Hepatocyte (in vitro differentiated cells): ENCODE data around the gene CALD1. TPM values are rescaled to one million over a fixed set of nuclear protein-coding genes. Genes with fewer than 3 reads are reported as not detected.

ENCODE experiments used
- DNase-seq: peaks from one replicate; pipeline ENCODE4 v3.0.0-alpha.2; 2016; ENCODE audit warnings: low spot score
- H2AFZ ChIP-seq: fragments of 200-600 bp; sonication (generic); 2 replicates; pipeline ENCODE4 v1.6.0; 2016; ENCODE audit warnings: antibody characterized with exemption, mild to moderate bottlenecking
- H3K27ac ChIP-seq: fragments of 200-600 bp; sonication (generic); 2 replicates; pipeline ENCODE4 v1.5.1; 2016; ENCODE audit warnings: mild to moderate bottlenecking
- H3K27me3 ChIP-seq: fragments of 200-600 bp; sonication (generic); 2 replicates; pipeline ENCODE4 v1.6.1; 2016
- H3K36me3 ChIP-seq: fragments of 200-600 bp; sonication (generic); replicated peaks from 2 replicates; pipeline ENCODE4 v1.5.1; 2016; ENCODE audit warnings: low read depth; ENCODE audit not compliant: insufficient read depth
- H3K4me1 ChIP-seq: fragments of 200-600 bp; sonication (generic); 2 replicates; pipeline ENCODE4 v1.5.1; 2016; ENCODE audit warnings: mild to moderate bottlenecking, moderate library complexity; ENCODE audit not compliant: insufficient read depth
- H3K4me2 ChIP-seq: fragments of 200-600 bp; sonication (generic); 2 replicates; pipeline ENCODE4 v1.6.0; 2016
- H3K4me3 ChIP-seq: fragments of 200-600 bp; sonication (generic); 2 replicates; pipeline ENCODE4 v1.5.1; 2016; ENCODE audit warnings: mild to moderate bottlenecking
- H3K79me2 ChIP-seq: fragments of 200-600 bp; sonication (generic); 2 replicates; pipeline ENCODE4 v1.6.0; 2017; ENCODE audit warnings: mild to moderate bottlenecking
- H3K9me2 ChIP-seq: fragments of 200-600 bp; sonication (generic); replicated peaks from 2 replicates; pipeline ENCODE4 v1.6.0; 2017; ENCODE audit warnings: mild to moderate bottlenecking; ENCODE audit not compliant: insufficient read depth
- H3K9me3 ChIP-seq: fragments of 200-600 bp; sonication (generic); 2 replicates; pipeline ENCODE4 v1.5.1; 2016; ENCODE audit warnings: low read depth, mild to moderate bottlenecking
- H4K20me1 ChIP-seq: fragments of 200-600 bp; sonication (generic); 2 replicates; pipeline ENCODE4 v1.6.0; 2016; ENCODE audit warnings: mild to moderate bottlenecking; ENCODE audit not compliant: insufficient read depth, poor library complexity, severe bottlenecking
- EZH2 ChIP-seq: fragments of 200-600 bp; sonication (generic); IDR thresholded peaks from 2 replicates; pipeline ENCODE4 v1.6.1; 2016; ENCODE audit warnings: antibody characterized with exemption, mild to moderate bottlenecking, borderline replicate concordance
- EZH2phosphoT487 ChIP-seq: fragments of 200-600 bp; sonication (generic); IDR thresholded peaks from one replicate; pipeline ENCODE4 v1.6.1; 2018; ENCODE audit warnings: antibody characterized with exemption, mild to moderate bottlenecking, low read depth, moderate library complexity; ENCODE audit not compliant: unreplicated experiment, severe bottlenecking
- WGBS: methylation state at CpG from one replicate; pipeline ENCODE4 v1.1.6; 2016; ENCODE audit warnings: low lambda C conversion rate; ENCODE audit errors: missing lambda C conversion rate; 5-methylcytosine and 5-hydroxymethylcytosine counted together
- polyA plus RNA-seq: library from polyadenylated mRNA; unstranded; fragments of >200 nt; fragmentation: Nextera tagmentation; extraction: Ambion mirVana; gene quantifications from 2 replicates; pipeline ENCODE4 v1.2.1, GENCODE V29; 2016
- total RNA-seq: library from RNA; depleted of rRNA; stranded (reverse); fragments of >200 nt; gene quantifications from 2 replicates; pipeline ENCODE4 v1.2.3, GENCODE V29; 2014
- TF ChIP-seq, protein P1 (sequence below): fragments of 200-600 bp; sonication (generic); IDR thresholded peaks from 2 replicates; pipeline ENCODE4 v1.5.1; 2016; ENCODE audit warnings: antibody characterized with exemption, mild to moderate bottlenecking; ENCODE audit not compliant: poor library complexity

Gene CALD1
- total and polyA plus RNA-seq, 2 experiments from 2014 or later = 207 to 333 TPM

DNA sequence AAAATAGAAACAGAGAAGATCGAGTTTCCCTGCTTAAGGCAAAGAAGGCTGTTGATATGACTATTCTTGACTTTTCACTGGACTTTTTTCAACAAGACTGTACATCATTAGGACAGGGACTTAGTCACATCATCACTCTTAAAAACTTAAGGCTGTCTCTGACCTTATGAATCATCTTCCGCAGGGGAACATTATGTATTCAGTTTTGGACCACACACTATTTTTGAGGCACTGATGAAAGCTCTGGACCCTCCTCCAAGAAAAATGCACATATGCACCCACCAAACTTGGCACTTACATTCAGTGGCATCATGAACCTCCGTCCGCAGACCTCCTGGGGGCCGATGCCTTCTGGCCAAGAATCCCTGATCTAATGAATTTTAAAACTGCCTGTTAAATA, 96.4 kb downstream of the CALD1 start:
- peaks cover 10% of the 10 kb centered on the region for H3K79me2 ChIP-seq
- WGBS = 72% methylated on average over 5 of the region's 5 CpGs
- no peak for DNase-seq
- no peaks in the 10 kb centered on the region for H3K9me3 ChIP-seq
- TF ChIP-seq EZH2 (no peak), EZH2phosphoT487 (no peak)
- TF ChIP-seq, protein P1, sequence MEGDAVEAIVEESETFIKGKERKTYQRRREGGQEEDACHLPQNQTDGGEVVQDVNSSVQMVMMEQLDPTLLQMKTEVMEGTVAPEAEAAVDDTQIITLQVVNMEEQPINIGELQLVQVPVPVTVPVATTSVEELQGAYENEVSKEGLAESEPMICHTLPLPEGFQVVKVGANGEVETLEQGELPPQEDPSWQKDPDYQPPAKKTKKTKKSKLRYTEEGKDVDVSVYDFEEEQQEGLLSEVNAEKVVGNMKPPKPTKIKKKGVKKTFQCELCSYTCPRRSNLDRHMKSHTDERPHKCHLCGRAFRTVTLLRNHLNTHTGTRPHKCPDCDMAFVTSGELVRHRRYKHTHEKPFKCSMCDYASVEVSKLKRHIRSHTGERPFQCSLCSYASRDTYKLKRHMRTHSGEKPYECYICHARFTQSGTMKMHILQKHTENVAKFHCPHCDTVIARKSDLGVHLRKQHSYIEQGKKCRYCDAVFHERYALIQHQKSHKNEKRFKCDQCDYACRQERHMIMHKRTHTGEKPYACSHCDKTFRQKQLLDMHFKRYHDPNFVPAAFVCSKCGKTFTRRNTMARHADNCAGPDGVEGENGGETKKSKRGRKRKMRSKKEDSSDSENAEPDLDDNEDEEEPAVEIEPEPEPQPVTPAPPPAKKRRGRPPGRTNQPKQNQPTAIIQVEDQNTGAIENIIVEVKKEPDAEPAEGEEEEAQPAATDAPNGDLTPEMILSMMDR = no peak
- no peak overlapping the region for H3K4me2 ChIP-seq
- H3K4me3 ChIP-seq = no peak overlapping the region
- H3K27ac ChIP-seq = no peak overlapping the region
- no peaks in the 10 kb centered on the region for H3K9me2 ChIP-seq
- no peak overlapping the region for H2AFZ ChIP-seq
- no peaks in the 10 kb centered on the region for H3K36me3 ChIP-seq
- H3K4me1 ChIP-seq = peaks cover 13% of the 10 kb centered on the region
- H3K27me3 ChIP-seq = no peaks in the 10 kb centered on the region
- H4K20me1 ChIP-seq = no peaks in the 10 kb centered on the region

DNA sequence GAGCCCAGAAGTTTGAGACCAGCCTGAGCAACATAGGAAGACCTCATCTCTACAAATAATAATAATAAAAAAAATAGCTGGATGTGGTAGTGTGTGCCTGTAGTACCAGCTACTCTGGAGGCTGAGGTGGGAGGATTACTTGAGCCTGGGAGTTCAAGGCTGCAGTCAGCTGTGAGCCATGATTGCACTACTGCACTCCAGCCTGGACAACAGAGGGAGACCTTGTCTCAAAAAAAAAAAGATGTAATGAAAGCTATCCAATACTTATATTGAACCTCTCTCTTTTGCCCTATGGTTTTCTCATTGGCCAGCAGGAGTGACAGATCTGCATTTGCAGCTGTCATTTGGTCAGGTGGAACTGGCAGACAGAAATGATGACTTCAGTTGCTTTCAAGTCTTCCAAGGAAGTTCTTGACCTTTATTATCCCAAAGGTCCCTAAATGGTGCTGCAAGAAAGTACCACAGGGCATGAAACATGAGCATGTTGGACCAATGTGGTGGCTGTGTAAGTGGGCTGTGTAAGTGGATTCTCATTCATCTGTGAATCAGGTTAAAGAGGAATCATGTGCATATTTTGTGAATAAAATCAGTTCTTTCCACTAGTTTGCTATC, 99.4 kb downstream of the CALD1 start:
- Histone ChIP-seq H4K20me1 (no peaks in the 10 kb centered on the region), H3K9me2 (no peaks in the 10 kb centered on the region), H3K36me3 (no peaks in the 10 kb centered on the region), H3K4me1 (peaks cover 27% of the 10 kb centered on the region), H3K27me3 (no peaks in the 10 kb centered on the region), H2AFZ (no peak overlapping the region), H3K4me2 (no peak overlapping the region), H3K79me2 (peaks cover 7% of the 10 kb centered on the region), H3K9me3 (no peaks in the 10 kb centered on the region), H3K4me3 (no peak overlapping the region), H3K27ac (no peak overlapping the region)
- TF ChIP-seq EZH2phosphoT487 = no peak
- DNase-seq = no peak

DNA sequence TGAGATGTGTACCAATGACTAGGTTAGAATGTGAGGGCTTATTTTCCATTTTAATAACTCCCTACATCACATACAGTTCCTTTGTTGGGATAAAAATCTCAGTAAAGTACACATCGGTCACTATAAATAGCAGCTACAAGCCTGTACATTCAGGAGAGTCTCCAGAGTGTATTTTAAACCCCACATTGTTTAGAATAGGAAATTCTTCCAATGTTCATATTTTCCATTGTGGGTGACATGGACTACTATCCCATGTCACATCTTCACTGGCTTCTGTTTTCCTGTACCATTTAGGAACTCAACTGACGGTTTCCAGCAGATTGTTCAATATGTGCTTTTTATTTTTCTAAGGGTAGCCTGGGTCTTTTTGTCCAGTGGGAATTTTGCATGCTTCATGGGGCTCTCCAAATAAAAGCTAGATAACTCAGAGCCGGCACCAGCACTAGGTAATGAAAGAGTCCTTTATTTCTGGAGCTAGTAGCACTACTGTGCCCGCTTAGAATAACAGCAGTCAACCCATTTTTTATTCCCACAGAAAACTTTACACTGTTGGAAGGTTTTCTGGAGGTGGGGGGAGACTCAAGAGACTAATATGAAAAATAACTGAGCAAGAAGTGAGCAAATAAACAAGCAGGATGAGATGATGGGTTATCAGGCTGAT, 100.5 kb downstream of the CALD1 start:
- Histone ChIP-seq H3K9me2 (no peaks in the 10 kb centered on the region), H3K4me2 (no peak overlapping the region), H3K36me3 (no peaks in the 10 kb centered on the region), H3K27me3 (no peaks in the 10 kb centered on the region), H4K20me1 (no peaks in the 10 kb centered on the region), H3K79me2 (peaks cover 7% of the 10 kb centered on the region), H3K27ac (no peak overlapping the region), H2AFZ (no peak overlapping the region), H3K9me3 (no peaks in the 10 kb centered on the region), H3K4me3 (no peak overlapping the region), H3K4me1 (peaks cover 27% of the 10 kb centered on the region)
- DNase-seq = no peak
- TF ChIP-seq EZH2phosphoT487 = no peak
- WGBS = 76% methylated on average over 4 of the region's 4 CpGs

DNA sequence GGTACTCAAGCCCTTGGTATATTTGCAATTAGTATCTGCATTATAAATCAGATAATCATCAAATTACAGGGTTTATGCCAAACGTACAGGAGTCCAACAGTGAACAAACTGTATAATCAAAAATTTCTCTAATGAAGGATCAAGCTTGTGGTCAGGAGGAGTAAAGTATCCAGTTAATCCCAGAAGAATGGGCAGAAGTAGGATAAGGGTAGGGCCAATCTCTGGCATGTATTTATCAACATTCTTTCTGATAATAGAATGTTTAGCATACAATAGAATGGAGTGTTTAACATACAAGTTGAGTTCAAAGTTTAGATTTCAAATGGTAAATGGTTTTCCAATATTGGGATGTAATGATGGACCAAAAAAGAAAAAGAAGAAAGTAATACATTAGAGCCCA, 103.0 kb downstream of the CALD1 start:
- peaks cover 38% of the 10 kb centered on the region for H3K4me1 ChIP-seq

More for the DNA sequence above, 103.0 kb downstream of the CALD1 start:
- Histone ChIP-seq H3K79me2 (peaks cover 1% of the 10 kb centered on the region), H3K4me3 (no peak overlapping the region), H3K27ac (no peak overlapping the region), H3K27me3 (no peaks in the 10 kb centered on the region), H3K9me2 (no peaks in the 10 kb centered on the region), H3K4me2 (no peak overlapping the region), H3K9me3 (no peaks in the 10 kb centered on the region), H2AFZ (no peak overlapping the region), H3K36me3 (no peaks in the 10 kb centered on the region), H4K20me1 (no peaks in the 10 kb centered on the region)
- no peak for DNase-seq
- no peak for TF ChIP-seq EZH2phosphoT487
- TF ChIP-seq EZH2 = no peak
- TF ChIP-seq, protein P1 = no peak
- 56% methylated on average over 1 of the region's 1 CpG for WGBS
